ENCODE data around the gene SCUBE2.
A peak's percentile ranks its signal among the peaks of the same experiment; 100 is the strongest.

The SCUBE2 gene

DNA sequence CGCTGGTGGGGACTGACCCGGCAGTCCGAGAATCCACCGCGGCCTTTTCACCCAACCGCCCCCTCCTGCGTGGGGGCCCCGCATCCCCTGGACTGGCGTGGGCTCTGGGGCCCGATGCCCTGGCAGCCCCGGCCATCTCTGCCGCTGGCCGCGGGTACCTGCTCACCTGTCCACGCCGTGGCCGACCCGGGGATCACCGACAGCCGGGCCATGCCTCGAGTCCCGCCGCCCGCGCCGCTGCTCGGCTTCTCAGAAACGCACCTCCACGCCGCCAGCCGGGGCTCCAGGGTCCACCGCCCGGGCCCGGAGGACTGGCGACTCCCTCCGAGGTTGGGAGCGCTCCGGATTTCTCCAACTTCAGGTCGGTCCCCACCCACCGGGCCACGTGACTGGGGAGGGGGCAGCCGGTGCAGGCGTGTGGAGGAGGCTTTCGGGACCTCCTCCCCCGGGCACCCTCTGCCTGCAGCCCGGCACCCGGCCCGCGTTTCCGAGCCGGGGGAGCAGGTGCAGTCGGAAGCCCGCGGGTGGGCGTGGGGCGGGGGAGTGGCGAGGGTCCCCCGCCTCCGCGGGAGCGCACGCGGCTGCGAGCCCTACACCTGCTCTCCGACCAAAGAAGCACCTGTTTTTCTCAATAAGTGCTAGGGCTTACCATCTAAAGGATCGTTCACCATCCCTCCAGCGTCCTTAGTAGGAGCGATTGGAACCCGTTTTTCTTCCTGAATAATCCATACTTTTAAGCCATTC, 87.0 kb downstream of the SCUBE2 start:
- peak overlapping the region; percentile 38 for H3K4me3 ChIP-seq (ENCODE audit: low read depth, low read length)
- TF ChIP-seq, protein P1, sequence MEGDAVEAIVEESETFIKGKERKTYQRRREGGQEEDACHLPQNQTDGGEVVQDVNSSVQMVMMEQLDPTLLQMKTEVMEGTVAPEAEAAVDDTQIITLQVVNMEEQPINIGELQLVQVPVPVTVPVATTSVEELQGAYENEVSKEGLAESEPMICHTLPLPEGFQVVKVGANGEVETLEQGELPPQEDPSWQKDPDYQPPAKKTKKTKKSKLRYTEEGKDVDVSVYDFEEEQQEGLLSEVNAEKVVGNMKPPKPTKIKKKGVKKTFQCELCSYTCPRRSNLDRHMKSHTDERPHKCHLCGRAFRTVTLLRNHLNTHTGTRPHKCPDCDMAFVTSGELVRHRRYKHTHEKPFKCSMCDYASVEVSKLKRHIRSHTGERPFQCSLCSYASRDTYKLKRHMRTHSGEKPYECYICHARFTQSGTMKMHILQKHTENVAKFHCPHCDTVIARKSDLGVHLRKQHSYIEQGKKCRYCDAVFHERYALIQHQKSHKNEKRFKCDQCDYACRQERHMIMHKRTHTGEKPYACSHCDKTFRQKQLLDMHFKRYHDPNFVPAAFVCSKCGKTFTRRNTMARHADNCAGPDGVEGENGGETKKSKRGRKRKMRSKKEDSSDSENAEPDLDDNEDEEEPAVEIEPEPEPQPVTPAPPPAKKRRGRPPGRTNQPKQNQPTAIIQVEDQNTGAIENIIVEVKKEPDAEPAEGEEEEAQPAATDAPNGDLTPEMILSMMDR (IDR thresholded peaks at IDR 0.05; ENCODE audit: insufficient read depth, low read depth, low read length, missing control alignments) = no peak
- DNase-seq (ENCODE audit: low read depth) = no peak

DNA sequence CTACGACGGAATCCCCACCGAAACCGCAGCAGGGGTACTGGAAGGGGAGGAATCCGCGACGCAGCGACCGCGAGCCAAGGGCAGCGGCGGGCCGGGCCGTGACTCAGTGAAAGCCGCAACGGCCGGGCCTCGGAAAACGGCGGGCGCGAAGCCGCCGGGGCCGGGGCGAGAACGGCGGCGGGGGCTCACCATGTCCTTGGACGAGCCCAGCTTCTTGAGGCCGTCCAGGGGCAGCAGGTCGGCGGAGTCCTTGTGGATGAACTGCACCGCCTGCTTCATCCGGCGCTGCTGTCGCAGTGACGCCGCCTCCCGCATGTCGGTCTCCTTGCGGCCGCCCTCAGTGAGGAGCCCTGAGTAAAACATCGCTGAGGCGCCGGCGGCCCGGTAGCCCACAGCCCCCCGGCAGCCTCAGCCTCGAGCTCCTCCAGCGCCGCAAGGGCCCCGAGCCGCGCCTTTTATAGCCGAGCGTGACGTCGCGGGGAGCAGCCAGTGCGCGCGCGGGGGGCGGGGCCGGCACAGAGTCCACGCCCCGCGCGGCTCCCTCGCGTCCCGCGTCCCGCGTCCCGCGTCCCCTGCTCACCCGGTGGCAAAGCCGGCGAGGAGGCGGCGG, 87.7 kb downstream of the SCUBE2 start, which contains the start of gene NRIP3:
Gene NRIP3, minus strand, starts transcription at position 429 of the 610 bp plus-strand sequence. Its CDS starts 66 bp downstream, at position 363.
- DNase-seq (ENCODE audit: low read depth) = peak; percentile 30
- TF ChIP-seq, protein P1 (IDR thresholded peaks at IDR 0.05; ENCODE audit: insufficient read depth, low read depth, low read length, missing control alignments) = no peak
- H3K4me3 ChIP-seq (ENCODE audit: low read depth, low read length) = peak within 1 kb of the TSS; percentile 38

DNA sequence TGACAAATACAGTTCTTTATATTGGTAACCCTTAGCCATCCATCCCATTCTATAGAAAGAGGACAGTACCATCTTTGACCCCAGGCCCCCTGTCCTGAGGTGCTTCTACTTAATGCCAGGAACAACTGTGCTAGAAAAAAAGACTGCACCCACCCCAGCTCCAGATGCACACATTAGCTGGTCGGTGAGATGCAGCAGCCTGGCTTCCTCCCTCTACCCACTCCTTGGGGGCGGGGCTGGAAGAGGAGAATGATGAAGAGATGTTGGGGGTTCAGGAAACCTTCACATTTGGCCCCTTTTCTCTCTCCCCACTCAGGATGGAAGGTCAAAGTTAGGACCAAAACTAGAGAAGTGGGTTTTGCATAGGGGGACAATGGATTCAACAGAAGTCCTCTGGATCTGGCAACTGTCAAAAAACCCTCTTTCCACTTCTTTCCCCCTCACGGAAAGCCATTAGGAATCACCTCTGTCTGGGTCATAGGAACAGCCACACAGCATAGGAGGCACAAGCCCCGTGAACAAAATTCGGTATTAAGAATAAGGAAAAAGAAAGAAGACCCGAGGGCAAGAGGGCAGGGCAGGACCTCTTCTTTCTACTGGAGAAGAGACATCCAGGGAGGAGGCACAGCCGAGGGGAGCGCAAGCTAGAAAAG, 88.4 kb downstream of the SCUBE2 start:
- no peak for DNase-seq (ENCODE audit: low read depth)
- H3K4me3 ChIP-seq (ENCODE audit: low read depth, low read length) = peak overlapping the region; percentile 38
- TF ChIP-seq, protein P1 (IDR thresholded peaks at IDR 0.05; ENCODE audit: insufficient read depth, low read depth, low read length, missing control alignments) = no peak

DNA sequence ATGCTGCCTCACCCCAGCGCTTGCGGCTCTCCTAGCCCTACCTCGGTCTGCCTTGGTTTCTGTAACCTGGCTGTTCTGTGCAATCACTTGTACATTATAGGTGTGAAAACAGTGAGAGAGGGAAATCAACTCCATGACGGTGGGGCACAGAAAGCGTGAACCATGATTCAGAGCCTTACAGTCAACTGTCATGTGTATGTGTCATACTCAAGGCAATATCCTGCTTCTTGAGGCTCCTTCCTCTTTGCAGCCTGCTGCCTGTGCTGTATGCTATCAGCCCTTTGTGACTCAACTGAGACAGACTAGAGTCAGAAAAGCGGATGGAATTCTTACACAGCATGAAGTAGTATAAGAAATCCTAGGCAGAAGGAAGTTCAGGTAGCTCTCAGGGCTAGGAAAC, 89.7 kb downstream of the SCUBE2 start:
- no peak overlapping the region for H3K4me3 ChIP-seq (ENCODE audit: low read depth, low read length)
- TF ChIP-seq, protein P1 (IDR thresholded peaks at IDR 0.05; ENCODE audit: insufficient read depth, low read depth, low read length, missing control alignments) = no peak
- DNase-seq (ENCODE audit: low read depth) = no peak

DNA sequence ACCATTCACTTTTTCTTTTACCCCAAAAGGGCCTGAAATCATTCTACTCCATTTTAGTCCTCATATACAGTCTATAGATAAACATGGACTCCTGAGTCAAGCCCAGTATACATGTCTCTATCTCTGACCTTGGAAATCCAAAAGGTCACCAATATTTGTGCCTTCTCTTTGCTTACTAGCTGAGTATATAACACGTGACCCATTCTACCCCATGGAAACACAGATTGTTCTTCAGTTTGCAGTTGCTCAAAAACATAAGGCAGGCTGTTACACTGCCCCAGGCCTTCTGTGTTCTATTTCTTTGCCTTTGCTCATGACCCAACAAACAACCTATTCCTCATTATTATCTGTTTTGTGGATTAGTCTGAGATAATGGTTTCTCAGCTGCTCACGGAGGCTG, 93.4 kb downstream of the SCUBE2 start:
- DNase-seq (ENCODE audit: low read depth) = no peak
- TF ChIP-seq, protein P1 (IDR thresholded peaks at IDR 0.05; ENCODE audit: insufficient read depth, low read depth, low read length, missing control alignments) = no peak
- no peak overlapping the region for H3K4me3 ChIP-seq (ENCODE audit: low read depth, low read length)

DNA sequence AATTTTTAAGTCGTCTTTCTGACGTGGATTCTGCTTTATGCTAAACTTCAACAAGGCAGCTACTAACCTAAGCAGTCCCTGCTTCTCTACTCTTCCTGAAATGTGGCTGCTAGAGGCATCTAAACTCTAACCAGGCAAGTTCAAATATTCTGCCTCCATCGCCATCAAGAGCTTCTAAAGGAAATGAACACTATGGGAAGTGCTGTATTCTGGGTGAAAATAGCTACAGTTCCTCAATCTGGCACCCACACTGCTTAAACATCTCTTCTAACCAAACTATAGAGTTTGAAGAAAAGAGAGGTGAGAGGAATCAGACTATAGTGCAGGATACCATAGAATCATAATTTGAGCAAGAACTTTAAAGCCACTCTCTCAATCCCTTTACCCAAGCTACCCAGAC, 93.9 kb downstream of the SCUBE2 start:
- no peak overlapping the region for H3K4me3 ChIP-seq (ENCODE audit: low read depth, low read length)
- DNase-seq (ENCODE audit: low read depth) = no peak
- TF ChIP-seq, protein P1 (IDR thresholded peaks at IDR 0.05; ENCODE audit: insufficient read depth, low read depth, low read length, missing control alignments) = no peak
